Measurements from ENCODE around the gene FREM3.
"Not testable (repeated sequence)": the region's sequence is repeated elsewhere in the genome, so short reads cannot be mapped to it uniquely, and the experiment has no call there.

FREM3 gene

DNA sequence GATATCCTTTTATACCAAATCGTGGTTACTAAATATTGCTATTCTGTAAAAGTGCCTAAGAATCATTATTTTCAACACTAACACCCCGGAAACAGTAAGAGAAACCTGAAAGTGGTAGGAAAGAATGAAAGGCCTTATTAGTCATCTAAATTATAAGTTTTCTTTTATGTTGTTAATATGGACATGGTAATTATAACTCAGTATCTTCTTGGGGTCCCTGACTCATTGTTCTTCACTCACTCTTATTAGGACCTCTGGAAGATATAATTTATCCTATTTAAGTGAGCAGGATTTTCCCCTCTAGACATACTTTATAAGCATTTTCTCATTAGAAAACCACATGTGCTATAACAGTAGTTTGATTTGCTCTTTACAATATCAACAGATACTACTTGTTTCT, 136.0 kb downstream of the FREM3 start:
- no peak for DNase-seq

DNA sequence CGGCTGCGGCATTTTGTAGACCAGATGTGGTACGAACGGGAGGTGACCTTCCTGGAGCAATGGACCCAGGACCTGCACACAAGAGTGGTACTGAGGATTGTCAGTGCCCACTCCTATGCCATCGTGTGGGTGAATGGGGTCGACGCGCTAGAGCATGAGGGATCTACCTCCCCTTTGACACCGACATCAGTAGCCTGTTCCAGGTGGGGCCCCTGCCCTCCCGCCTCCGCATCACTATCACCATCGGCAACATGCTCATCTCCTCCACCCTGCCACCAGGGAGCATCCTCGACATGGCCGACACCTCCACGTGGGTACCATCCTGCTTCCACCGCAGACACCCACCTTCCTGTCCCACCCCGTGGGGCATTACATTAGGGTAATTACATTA, 140.7 kb downstream of the FREM3 start:
- peak; percentile 41 for DNase-seq

DNA sequence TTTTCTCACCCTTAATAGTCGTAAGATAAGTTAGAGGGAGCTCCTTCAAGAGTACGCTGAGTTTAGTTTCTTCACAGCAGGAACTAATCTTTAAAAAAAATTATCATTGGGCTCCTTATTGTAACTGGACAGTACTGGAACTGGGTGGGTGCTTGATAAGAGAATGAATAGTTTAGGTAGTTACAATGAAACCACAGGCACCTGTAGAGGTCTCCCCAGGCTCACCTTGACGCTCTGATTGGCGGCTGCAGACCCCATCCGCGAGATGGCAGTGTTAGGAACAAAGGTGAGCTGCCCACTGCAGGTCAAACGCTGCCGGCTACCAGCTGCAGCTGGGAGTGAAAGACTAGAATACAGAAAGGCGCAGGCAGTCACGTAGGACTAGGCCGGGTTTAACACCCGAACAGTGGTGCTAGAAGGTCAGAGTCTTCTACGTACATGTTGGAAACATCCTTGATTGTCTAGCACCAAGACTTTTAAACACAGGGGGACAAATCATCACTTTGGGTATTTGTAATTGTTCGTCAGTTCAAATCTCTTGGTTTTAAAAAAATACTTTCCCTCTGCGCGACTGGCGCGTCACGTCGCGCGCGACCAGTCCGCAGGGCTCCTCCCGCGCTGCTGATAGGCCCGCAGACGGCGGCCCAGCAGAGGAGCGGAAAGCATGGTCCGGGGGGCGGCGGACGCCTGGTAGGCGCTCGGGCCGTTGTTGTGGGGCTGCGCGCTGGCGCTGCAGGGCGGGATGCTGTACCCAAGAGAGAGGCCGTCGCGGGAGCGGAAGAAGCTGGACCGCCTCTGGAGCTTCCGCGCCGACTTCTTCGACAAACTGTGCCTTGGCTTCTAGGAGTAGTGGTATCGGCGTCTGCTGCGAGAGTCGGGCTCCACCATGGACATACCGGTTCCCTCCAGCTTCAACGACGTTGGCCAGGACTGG, 141.4 kb downstream of the FREM3 start:
- peak; percentile 79 for DNase-seq

GRCh38 chr4:143558286-143558685, 142.2 kb downstream of the FREM3 start:
- no peak for DNase-seq

- no peak for DNase-seq
Measured at GRCh38 chr4:143555676-143556075, 144.8 kb downstream of the FREM3 start.

GRCh38 chr4:143554728-143555597, 145.5 kb downstream of the FREM3 start:
- DNase-seq = no peak

DNA sequence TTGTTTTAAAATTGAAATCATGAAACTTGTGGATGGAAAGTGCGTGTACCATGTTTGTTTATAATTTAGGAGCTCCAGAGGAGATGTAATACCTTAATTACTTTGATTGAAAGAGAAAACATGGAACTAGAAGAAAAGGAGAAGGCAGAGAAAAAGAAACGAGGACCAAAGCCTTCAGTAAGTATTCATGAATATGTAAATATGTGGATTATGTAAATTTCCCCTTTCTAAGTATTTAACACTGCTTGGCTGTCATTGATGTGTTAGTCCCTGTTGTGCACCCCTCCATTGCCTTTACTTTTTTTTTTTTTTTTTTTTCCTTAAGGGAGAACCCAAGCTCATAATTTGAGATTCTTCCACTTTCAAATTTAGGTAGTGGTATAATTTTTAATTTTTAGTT, 150.5 kb downstream of the FREM3 start:
- no peak for DNase-seq

DNA sequence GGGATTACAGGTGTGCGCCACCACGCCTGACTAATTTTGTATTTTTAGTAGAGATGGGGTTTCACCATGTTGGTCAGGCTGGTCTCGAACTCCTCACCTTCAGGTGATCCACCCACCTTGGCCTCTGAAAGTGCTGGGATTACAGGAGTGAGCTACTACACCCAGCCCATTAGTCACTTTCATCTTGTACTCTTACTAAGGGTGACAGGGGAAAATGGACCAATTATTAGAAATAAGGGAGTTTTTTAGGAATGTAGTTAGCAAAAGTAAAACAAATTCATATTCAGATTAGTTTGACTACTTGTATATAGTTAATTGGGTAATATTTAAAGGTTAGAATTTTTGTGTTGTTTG, 160.8 kb downstream of the FREM3 start:
- DNase-seq = no peak

DNA sequence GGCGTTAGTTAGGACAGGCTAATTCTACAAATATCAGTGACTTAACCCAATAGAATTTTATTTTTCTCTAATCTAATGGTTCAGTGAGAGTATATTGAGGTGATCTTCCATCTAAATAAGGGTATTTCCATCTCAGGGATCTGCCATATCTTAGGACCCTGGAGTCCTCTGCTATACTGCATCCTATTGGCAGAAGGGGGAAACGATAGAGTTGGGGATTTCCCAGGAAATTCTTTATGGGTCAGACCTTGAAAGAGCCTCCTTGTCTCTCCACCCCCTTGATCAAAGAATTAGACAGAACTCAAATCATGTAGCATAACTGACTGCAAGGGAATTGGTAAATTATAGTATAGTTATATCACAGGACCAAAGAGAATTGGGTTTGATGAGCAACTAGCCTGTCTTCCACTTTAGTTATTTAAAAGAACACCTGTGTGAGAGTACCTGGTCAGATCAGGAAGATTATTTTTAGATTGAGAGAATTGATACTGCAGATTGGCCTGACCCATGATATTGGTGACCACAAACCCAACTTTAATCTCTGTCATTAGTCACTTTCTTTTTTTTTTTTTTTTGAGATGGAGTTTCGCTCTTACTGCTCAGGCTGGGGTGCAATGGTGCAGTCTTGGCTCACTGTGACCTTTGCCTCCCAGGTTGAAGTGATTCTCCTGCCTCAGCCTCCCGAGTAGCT, 161.4 kb downstream of the FREM3 start:
- DNase-seq = peak; percentile 14

DNA sequence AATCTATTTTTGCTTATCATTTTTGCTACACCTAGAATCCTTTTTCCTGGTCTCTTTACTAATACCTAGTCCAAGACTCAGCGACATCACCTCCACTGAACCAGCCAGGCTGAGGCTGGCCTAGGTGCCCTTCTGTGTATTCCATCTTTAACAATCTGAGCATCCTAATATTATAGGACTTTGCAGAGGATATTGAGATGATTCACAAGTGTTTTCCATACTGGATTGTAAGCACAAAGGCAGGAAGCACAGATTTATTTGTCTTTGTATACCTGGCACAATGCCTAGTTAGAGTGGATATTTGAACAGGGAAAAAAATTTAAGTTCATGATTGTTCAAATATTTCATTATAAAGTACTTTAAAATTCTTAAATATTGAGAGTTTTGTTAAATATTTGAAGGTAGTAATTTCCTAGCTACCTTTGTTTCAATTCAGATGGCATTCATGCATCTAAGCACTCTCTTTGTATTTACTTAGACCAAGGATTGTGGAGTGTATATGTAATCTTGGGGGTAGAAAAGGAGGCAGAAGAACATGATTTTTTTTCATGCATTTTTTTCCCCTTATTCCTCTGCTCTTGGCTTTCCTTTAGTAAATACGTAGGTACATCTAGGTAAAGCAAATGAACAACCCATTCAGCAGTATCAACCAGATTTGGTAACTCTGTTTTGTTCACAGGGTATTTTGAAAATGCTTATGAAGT, 168.5 kb downstream of the FREM3 start:
- DNase-seq = no peak

GRCh38 chr4:143531380-143531779, 169.1 kb downstream of the FREM3 start:
- no peak for DNase-seq

DNA sequence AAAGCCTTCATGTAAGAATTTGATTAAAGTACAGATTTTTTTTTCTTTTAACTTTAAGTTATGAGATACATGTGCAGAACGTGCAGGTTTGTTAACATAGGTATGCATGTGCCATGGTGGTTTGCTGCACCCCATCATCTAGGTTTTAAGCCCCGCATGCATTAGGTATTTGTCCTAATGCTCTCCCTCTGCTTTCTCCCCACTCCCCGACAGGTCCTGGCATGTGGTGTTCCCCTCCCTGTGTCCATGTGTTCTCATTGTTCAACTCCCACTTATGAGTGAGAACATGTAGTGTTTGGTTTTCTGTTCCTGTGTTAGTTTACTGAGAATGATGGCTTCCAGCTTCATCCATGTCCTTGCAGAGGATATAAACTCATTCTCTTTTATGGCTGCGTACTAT, 172.4 kb downstream of the FREM3 start:
- not testable (repeated sequence) for DNase-seq
